CD8-positive, alpha-beta memory T cell (primary cell): ENCODE measurements around the gene EIF2S1. TPM values are rescaled to one million over a fixed set of nuclear protein-coding genes. Genes with fewer than 3 reads are reported as not detected.

ENCODE experiments used
- CTCF ChIA-PET: fragments of 350-600 bp; sonication (Branson Sonifier 250); formaldehyde crosslinking; loops from one replicate; lab custom pipeline; 2021; ENCODE audit warnings: antibody characterized with exemption; lab: Charles Lee
- POLR2A ChIA-PET: fragments of 350-600 bp; sonication (Branson Sonifier 250); formaldehyde crosslinking; loops from one replicate; lab custom pipeline; 2021; ENCODE audit warnings: antibody characterized with exemption; lab: Charles Lee
- DNase-seq, 5 donors: peaks; one replicate each; pipeline versions ENCODE4 v3.0.0 to v3.0.0-alpha.2; 2020 to 2022; ENCODE audit warnings: mixed read lengths in 1 of 5
- H3K27ac ChIP-seq: one replicate; pipeline ENCODE4 v1.7.0; 2013; ENCODE audit warnings: low read depth, mild to moderate bottlenecking, low read length, moderate library complexity
- H3K27me3 ChIP-seq: 2 replicates; pipeline ENCODE4 v1.7.0; 2013; ENCODE audit warnings: low read length, mild to moderate bottlenecking; ENCODE audit not compliant: insufficient read depth, poor library complexity, severe bottlenecking
- H3K36me3 ChIP-seq: 2 replicates; pipeline ENCODE4 v1.7.0; 2013; ENCODE audit warnings: mild to moderate bottlenecking, low read length, moderate library complexity; ENCODE audit not compliant: insufficient read depth
- H3K4me1 ChIP-seq: 2 replicates; pipeline ENCODE4 v1.7.0; 2013; ENCODE audit warnings: mild to moderate bottlenecking, low read length, moderate library complexity; ENCODE audit not compliant: insufficient read depth
- H3K4me3 ChIP-seq: 2 replicates; pipeline ENCODE4 v1.7.0; 2013; ENCODE audit warnings: mild to moderate bottlenecking, low read length
- H3K9me3 ChIP-seq: 2 replicates; pipeline ENCODE4 v1.7.0; 2013; ENCODE audit warnings: mild to moderate bottlenecking, low read length
- H3K27ac Mint-ChIP-seq, 8 donors: one replicate each; pipeline ENCODE4 v1.8.0; 2020 to 2021; ENCODE audit warnings: mixed read lengths in 8 of 8, mild to moderate bottlenecking in 6 of 8, inconsistent platforms in 3 of 8, moderate library complexity in 3 of 8
- H3K27me3 Mint-ChIP-seq, 2 donors: one replicate each; pipeline ENCODE4 v1.8.0; 2020 to 2021; ENCODE audit warnings: mixed read lengths in 2 of 2, mild to moderate bottlenecking in 1 of 2, moderate library complexity in 1 of 2
- H3K36me3 Mint-ChIP-seq, 3 donors: one replicate each; pipeline ENCODE4 v1.8.0; 2020 to 2021; ENCODE audit warnings: mixed read lengths in 3 of 3, inconsistent platforms in 1 of 3, mild to moderate bottlenecking in 1 of 3
- H3K4me1 Mint-ChIP-seq, 3 donors: one replicate each; pipeline ENCODE4 v1.8.0; 2020 to 2021; ENCODE audit warnings: mixed read lengths in 3 of 3, inconsistent platforms in 1 of 3, mild to moderate bottlenecking in 1 of 3
- H3K4me3 Mint-ChIP-seq, 7 donors: one replicate each; pipeline ENCODE4 v1.8.0; 2020 to 2021; ENCODE audit warnings: mixed read lengths in 7 of 7, mild to moderate bottlenecking in 6 of 7, moderate library complexity in 4 of 7, inconsistent platforms in 2 of 7
- H3K9me3 Mint-ChIP-seq, 5 donors: one replicate each; pipeline ENCODE4 v1.8.0; 2020 to 2022; ENCODE audit warnings: mixed read lengths in 5 of 5, mild to moderate bottlenecking in 3 of 5, moderate library complexity in 2 of 5, inconsistent platforms in 1 of 5
- polyA plus RNA-seq: library from polyadenylated mRNA; unstranded; fragments of 300-500 nt; fragmentation: Illumina TruSeq; gene quantifications from one replicate; pipeline ENCODE4 v1.2.3, GENCODE V29; 2021
- total RNA-seq, 2 experiments: library from RNA; stranded (reverse); gene quantifications; one replicate each; pipeline ENCODE4 v1.2.3, GENCODE V29; 2021

EIF2S1 gene
- total and polyA plus RNA-seq, 3 experiments from 2014 or later, result 145 to 338 (median 329) TPM

DNA sequence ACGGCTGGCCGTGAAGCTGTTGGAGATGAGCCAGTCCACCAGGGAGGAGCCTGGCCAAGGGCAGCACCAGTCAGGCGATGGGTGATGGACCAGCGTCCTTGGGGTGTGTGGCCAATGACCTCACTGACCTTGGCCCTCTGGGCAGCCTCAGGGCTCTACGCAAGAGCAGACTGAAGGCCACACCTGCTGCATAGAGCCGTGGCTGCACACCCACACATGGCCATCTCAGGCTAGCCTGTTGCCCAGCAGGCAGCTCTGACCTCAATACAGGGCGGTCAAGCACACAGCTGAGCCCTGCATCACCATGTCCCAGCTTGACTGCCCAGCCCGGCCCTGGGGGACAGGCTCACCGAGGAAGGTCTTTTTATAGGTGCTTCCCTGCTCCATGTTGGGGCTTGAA, 32.7 kb downstream of the EIF2S1 start:
- Histone ChIP-seq H3K27me3 (no peaks in the 10 kb centered on the region), H3K27ac (no peak overlapping the region), H3K36me3 (no peaks in the 10 kb centered on the region), H3K4me1 (no peaks in the 10 kb centered on the region), H3K4me3 (no peak overlapping the region), H3K9me3 (no peaks in the 10 kb centered on the region)
- Mint-ChIP-seq H3K27me3 (no peaks in the 10 kb centered on the region), H3K9me3 (no peaks in the 10 kb centered on the region), H3K4me3 (no peak overlapping the region), H3K27ac (no peak overlapping the region), H3K36me3 (peaks cover 0 to under 1% (median 0%) of the 10 kb centered on the region in 3 donors), H3K4me1 (peaks cover 0 to 4% (median 0%) of the 10 kb centered on the region in 3 donors)
- ChIA-PET POLR2A (no interaction called here), CTCF (interaction anchor here (1.2 kb wide), 1 partner anchor 34 kb away, joined by 3 read pairs; no protein-coding TSS in a partner anchor)
- no peak for DNase-seq

DNA sequence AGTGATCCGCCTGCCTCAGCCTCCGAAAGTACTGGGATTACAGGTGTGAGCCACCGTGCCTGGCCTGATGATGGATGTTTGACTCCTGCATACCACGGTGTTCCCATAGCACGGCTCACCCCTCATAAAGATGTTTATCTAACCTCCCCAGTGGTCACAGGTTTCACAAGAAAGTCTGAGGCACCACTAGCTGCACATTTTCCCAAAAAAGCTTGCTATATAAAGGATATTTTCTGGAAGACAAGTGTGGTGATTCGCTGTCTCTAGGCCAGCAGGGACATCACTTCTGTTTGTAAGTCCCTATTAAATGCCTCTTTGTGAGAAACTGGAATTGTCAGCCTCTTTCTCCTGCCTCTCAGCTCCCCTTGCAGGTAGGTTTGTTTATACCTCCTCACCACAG, 33.6 kb downstream of the EIF2S1 start:
- Histone ChIP-seq H3K36me3 (no peaks in the 10 kb centered on the region), H3K27ac (no peak overlapping the region), H3K4me3 (no peak overlapping the region), H3K4me1 (no peaks in the 10 kb centered on the region), H3K27me3 (no peaks in the 10 kb centered on the region), H3K9me3 (no peaks in the 10 kb centered on the region)
- H3K4me1 Mint-ChIP-seq, result peaks cover 0 to 4% (median 0%) of the 10 kb centered on the region in 3 donors
- POLR2A ChIA-PET, result no interaction called here
- H3K27ac Mint-ChIP-seq, result no peak overlapping the region
- peaks cover 2 to 4% of the 10 kb centered on the region in 2 donors for H3K27me3 Mint-ChIP-seq
- no peak for DNase-seq
- no peaks in the 10 kb centered on the region for H3K9me3 Mint-ChIP-seq
- CTCF ChIA-PET, result no interaction called here
- no peaks in the 10 kb centered on the region for H3K36me3 Mint-ChIP-seq
- no peak overlapping the region for H3K4me3 Mint-ChIP-seq

DNA sequence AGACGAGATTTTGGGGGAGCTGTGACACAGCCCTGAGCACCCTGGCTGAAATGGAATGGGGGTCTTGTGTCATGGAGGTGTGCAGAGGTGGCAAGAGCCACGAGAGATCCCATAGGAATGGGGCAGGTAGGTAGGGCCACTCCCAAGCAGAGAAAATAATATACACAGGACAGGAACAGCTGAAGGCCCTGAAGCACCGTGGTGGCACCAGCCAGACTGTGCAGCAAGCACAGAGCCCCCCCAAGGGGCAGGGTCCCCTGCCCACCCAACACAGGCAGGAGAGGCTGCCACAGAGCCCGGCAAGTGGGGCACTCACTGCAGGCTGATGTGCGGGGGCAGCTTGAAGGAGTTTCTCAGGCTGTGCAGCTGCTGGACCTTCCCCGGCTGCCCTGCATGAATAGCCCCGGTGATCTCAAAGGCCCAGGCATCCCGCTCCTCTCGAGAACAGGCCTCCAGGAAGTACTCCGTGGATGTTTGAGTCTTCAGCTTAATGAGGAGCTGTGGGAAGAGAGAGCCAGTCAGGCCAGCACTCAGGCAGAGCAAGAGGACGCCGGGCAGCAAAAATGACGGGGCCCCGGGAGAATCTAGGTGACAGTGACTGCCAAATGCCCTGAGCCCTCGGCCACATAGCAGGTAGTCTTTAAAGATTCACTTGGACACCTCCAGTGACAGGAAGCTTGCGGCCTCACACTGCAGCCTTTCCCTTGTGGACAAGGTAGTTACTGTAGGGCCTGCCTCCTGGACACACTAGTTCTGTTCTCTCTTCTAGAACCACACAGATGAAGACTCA, 35.2 kb downstream of the EIF2S1 start:
- Histone ChIP-seq H3K4me3 (no peak overlapping the region), H3K4me1 (no peaks in the 10 kb centered on the region), H3K27ac (no peak overlapping the region), H3K9me3 (no peaks in the 10 kb centered on the region), H3K27me3 (no peaks in the 10 kb centered on the region), H3K36me3 (no peaks in the 10 kb centered on the region)
- no peak overlapping the region for H3K27ac Mint-ChIP-seq
- H3K4me3 Mint-ChIP-seq, result no peak overlapping the region
- peaks cover 2 to 4% of the 10 kb centered on the region in 2 donors for H3K27me3 Mint-ChIP-seq
- POLR2A ChIA-PET, result no interaction called here
- DNase-seq, result no peak
- peaks cover 0 to 4% (median 0%) of the 10 kb centered on the region in 3 donors for H3K4me1 Mint-ChIP-seq
- no peaks in the 10 kb centered on the region for H3K9me3 Mint-ChIP-seq
- CTCF ChIA-PET, result interaction anchor here (1.2 kb wide), 1 partner anchor 32 kb away, joined by 3 read pairs; no protein-coding TSS in a partner anchor
- no peaks in the 10 kb centered on the region for H3K36me3 Mint-ChIP-seq

DNA sequence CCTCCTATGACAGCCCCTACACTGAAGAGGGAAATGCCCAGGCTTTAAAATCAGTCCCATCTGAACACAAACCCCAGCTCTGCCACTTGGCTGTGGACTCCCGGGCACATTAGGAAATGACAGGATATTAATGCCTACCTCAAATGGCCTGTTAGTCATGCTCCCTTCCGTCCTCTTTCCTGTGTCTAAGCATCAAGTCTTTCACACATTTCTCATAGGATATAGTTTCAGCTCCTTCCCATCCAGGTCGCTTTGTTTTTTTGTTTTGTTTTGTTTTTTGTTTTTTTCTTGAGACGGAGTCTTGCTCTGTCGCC, 35.7 kb downstream of the EIF2S1 start:
- no peaks in the 10 kb centered on the region for H3K27me3 ChIP-seq
- Mint-ChIP-seq H3K36me3 (no peaks in the 10 kb centered on the region), H3K27me3 (peaks cover 2 to 4% of the 10 kb centered on the region in 2 donors), H3K4me3 (no peak overlapping the region), H3K9me3 (no peaks in the 10 kb centered on the region), H3K4me1 (peaks cover 0 to 4% (median 0%) of the 10 kb centered on the region in 3 donors), H3K27ac (peak overlapping the region in 1 of 8 donors; percentile 1)
- H3K4me3 ChIP-seq, result no peak overlapping the region
- no peaks in the 10 kb centered on the region for H3K9me3 ChIP-seq
- no peaks in the 10 kb centered on the region for H3K36me3 ChIP-seq
- no peak overlapping the region for H3K27ac ChIP-seq
- ChIA-PET CTCF (interaction anchor here (1.2 kb wide), 1 partner anchor 32 kb away, joined by 3 read pairs; no protein-coding TSS in a partner anchor), POLR2A (no interaction called here)
- no peak for DNase-seq
- H3K4me1 ChIP-seq, result no peaks in the 10 kb centered on the region

DNA sequence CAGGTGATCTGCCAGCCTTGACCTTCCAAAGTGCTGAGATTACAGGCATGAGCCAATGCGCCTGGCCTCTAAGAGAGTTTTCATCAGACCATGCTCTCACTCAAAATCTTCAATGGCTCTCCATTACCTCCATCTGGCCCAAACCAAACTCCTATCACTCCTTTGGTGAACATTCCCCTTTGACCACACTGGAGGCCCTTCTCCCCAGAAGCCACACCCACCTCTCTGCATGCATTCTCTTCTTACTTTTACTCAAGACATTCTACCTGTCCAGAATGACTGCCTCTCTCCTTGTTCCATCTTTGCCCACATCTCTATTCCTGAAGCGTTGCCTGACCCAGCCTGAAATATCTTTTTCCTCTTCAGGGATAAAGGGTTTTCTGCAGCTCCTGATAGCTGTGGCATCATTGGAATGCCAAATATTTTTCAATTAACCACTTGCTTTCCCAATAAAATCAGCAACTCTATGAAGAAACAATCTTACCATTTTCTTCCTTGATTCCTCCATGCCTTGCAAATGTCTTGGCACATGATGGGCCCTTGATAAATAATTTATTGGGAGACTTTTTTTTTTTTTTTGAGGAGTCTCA, 36.3 kb downstream of the EIF2S1 start:
- Histone ChIP-seq H3K36me3 (no peaks in the 10 kb centered on the region), H3K27ac (no peak overlapping the region), H3K9me3 (no peaks in the 10 kb centered on the region), H3K27me3 (no peaks in the 10 kb centered on the region), H3K4me1 (no peaks in the 10 kb centered on the region), H3K4me3 (no peak overlapping the region)
- ChIA-PET CTCF (no interaction called here), POLR2A (no interaction called here)
- peaks cover 2 to 4% of the 10 kb centered on the region in 2 donors for H3K27me3 Mint-ChIP-seq
- no peaks in the 10 kb centered on the region for H3K36me3 Mint-ChIP-seq
- no peak for DNase-seq
- H3K9me3 Mint-ChIP-seq, result no peaks in the 10 kb centered on the region
- H3K4me3 Mint-ChIP-seq, result no peak overlapping the region
- H3K4me1 Mint-ChIP-seq, result peaks cover 0 to 2% (median 0%) of the 10 kb centered on the region in 3 donors
- H3K27ac Mint-ChIP-seq, result no peak overlapping the region

DNA sequence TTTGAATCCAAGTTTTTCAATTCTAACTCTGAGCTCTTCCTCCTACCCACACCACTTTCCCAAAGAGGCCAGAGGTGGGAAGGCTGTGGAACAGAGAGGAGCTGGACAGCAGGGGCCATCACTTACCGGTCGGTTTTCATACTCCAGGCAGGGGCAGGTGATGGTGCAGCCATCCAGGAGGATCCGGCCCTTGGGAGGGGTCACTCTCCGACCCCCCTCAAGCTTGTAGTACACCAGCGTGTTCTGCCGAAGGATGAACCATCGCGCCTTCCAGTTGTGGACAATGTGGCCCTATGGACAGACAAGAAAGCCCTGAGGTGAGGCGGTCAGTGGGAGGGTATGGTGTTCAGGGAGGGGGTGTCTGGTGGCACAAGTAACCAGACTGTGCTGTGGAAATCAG, 37.4 kb downstream of the EIF2S1 start:
- Histone ChIP-seq H3K36me3 (no peaks in the 10 kb centered on the region), H3K4me1 (no peaks in the 10 kb centered on the region), H3K9me3 (no peaks in the 10 kb centered on the region), H3K4me3 (no peak overlapping the region), H3K27ac (no peak overlapping the region), H3K27me3 (no peaks in the 10 kb centered on the region)
- Mint-ChIP-seq H3K9me3 (no peaks in the 10 kb centered on the region), H3K27me3 (peaks cover 2 to 4% of the 10 kb centered on the region in 2 donors), H3K36me3 (no peaks in the 10 kb centered on the region), H3K4me3 (no peak overlapping the region), H3K4me1 (no peaks in the 10 kb centered on the region), H3K27ac (no peak overlapping the region)
- no peak for DNase-seq
- ChIA-PET POLR2A (no interaction called here), CTCF (no interaction called here)

DNA sequence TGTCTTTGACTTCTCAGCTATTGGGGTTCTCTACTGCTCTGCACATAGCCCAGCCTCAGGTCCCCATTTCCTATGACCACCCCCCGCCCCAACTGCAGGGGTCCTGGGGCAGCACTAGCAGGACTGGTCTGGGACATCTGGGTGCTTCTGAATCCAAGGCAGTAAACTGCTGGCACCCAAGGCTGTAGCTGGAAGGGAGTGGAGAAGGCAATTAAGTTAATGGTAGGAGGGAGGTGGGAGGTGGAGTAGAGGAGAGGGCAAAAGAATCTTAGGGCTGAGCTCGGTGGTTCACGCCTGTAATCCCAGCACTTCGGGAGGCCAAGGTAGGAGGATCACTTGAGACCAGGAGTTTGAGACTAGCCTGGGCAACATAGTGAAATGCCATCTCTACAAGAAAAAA, 40.3 kb downstream of the EIF2S1 start:
- H3K4me1 ChIP-seq, result no peaks in the 10 kb centered on the region
- Mint-ChIP-seq H3K4me3 (no peak overlapping the region), H3K27ac (no peak overlapping the region), H3K9me3 (peaks cover 0 to 3% (median 0%) of the 10 kb centered on the region in 5 donors), H3K4me1 (no peaks in the 10 kb centered on the region), H3K36me3 (no peaks in the 10 kb centered on the region), H3K27me3 (peaks cover 2 to 4% of the 10 kb centered on the region in 2 donors)
- H3K9me3 ChIP-seq, result no peaks in the 10 kb centered on the region
- H3K36me3 ChIP-seq, result no peaks in the 10 kb centered on the region
- no peak overlapping the region for H3K27ac ChIP-seq
- H3K27me3 ChIP-seq, result peaks cover 3% of the 10 kb centered on the region
- ChIA-PET POLR2A (no interaction called here), CTCF (no interaction called here)
- DNase-seq, result no peak
- H3K4me3 ChIP-seq, result no peak overlapping the region

DNA sequence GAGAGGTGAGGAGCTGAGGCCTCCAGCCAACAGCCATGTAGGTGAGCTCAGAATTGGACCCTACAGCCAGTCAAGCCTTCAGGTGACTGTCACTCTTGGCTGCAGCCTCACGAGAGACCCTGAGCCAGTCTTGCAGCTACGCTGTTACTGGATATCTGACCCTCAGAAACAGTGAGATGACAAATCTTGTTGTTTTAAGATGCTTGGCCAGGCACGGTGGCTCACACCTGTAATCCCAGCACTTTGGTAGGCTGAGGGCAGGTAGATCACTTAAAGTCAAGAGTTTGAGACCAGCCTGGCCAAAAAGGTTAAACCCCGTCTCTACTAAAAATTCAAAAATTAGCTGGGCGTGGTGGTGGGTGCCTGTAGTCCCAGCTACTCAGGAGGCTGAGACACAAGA, 45.6 kb downstream of the EIF2S1 start:
- H3K4me1 ChIP-seq, result no peaks in the 10 kb centered on the region
- no peak overlapping the region for H3K4me3 ChIP-seq
- H3K36me3 ChIP-seq, result no peaks in the 10 kb centered on the region
- H3K27ac ChIP-seq, result no peak overlapping the region
- Mint-ChIP-seq H3K4me3 (no peak overlapping the region), H3K4me1 (no peaks in the 10 kb centered on the region), H3K27ac (no peak overlapping the region), H3K9me3 (peaks cover 0 to 3% (median 0%) of the 10 kb centered on the region in 5 donors), H3K27me3 (peaks cover 0 to 5% of the 10 kb centered on the region in 2 donors), H3K36me3 (no peaks in the 10 kb centered on the region)
- DNase-seq, result no peak
- ChIA-PET CTCF (interaction anchor here (2.2 kb wide), 1 partner anchor 22 kb away, joined by 6 read pairs; no protein-coding TSS in a partner anchor), POLR2A (no interaction called here)
- no peaks in the 10 kb centered on the region for H3K9me3 ChIP-seq
- peaks cover 3% of the 10 kb centered on the region for H3K27me3 ChIP-seq
